Sciatic nerve (tissue), 2 donors: Measurements from ENCODE around the gene DCP1A. TPM values are rescaled to one million over a fixed set of nuclear protein-coding genes. Genes with fewer than 3 reads are reported as not detected.
"Not testable (repeated sequence)": the region's sequence is repeated elsewhere in the genome, so short reads cannot be mapped to it uniquely, and the experiment has no call there.

ENCODE experiments used
- ATAC-seq: fragments of 200-7000 bp; cut with Tn5 transposase; one replicate; pipeline ENCODE4 v1.9.1; 2020; ENCODE audit warnings: mild to moderate bottlenecking, moderate library complexity
- DNase-seq: peaks from one replicate; pipeline ENCODE4 v3.0.0-alpha.2; 2020; ENCODE audit warnings: low spot score
- intact Hi-C: fragments of 100-400 bp; cut with DNase I; formaldehyde crosslinking; loops from one replicate; pipeline ENCODE4 v1.14.2; 2022
- total RNA-seq: library from RNA; stranded (reverse); fragmentation: NEBNext Ultra II Directional; extraction: Animal tissue kit (Norgen Biotek cat#: 25700); gene quantifications from one replicate; pipeline ENCODE4 v1.2.1, GENCODE V29; 2021
- donor health status: DM: no; HTN: no; CAD: no.
- donor health status: DM: no; HTN: no; CAD: no.

DCP1A gene
- total RNA-seq, 1 donor from 2014 or later, result 30.8 TPM

DNA sequence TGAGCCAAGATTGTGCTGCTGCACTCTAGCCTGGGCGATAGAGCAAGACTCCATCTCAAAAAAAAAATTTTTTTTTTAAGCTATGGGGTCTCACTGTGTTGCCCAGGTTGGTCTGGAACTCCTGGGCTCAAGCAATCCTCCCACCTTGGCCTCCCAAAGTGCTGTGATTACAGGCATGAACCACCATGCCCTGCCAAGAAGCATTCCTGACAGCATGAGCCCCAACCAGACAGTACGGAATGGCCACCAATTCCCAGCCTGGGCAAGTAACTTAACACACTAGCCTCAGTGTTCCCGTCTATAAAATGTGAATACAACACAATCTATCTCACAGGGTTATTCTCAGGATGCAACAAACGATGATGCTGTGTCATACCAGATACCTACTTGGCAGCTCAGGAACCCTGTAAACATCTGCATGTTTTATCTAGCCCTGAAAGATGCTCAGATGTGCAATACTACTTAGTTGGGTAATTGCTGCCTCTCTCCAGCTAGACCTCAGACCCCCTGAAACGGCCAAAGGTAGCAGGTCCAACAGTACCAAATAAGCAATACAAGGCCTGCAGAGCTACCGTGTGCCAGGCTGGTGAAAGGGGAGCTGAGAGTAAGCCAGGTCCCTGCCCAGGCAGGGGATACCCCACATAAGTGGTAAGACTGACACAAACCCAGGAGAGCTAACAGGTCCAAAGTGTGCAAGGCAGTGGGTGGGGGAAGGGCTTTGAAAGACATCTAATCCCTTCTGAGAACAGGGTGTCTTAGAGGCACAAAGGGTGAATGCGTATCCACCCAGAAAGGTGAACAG is 93.4 kb downstream of the DCP1A start:
- DNase-seq (no peak), ATAC-seq (no peak)
- intact Hi-C loops, result no loop called here

- intact Hi-C loops, DNase-seq, ATAC-seq: not testable (repeated sequence)
Observed at GRCh38 chr3:53252947-53253322, 94.4 kb downstream of the DCP1A start.

GRCh38 chr3:53252096-53252946 is 95.0 kb downstream of the DCP1A start:
- intact Hi-C loops, result no loop called here
- DNase-seq (no peak), ATAC-seq (no peak)

- DNase-seq (no peak), ATAC-seq (no peak)
- intact Hi-C loops, result no loop called here
Observed at GRCh38 chr3:53250881-53251605, 96.3 kb downstream of the DCP1A start.

DNA sequence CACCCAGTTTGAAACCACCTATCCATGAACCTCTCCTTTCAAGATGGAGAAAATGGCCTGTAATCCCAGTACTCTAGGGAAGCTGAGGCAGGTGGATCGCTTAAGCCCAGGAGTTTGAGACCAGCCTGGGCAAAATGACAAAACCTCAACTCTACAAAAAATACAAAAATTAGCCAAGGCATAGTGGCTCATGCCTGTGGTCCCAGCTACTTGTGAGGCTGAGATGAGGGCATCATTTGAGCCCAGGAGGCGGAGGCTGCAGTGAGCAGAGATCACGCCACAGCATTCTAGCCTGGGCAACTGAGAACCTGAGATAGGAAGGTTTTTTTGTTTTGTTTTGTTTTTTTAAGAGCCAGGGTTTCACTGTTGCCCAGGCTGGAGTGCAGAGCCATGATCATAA is 96.9 kb downstream of the DCP1A start:
- intact Hi-C loops, result no loop called here
- ATAC-seq (no peak), DNase-seq (no peak)

DNA sequence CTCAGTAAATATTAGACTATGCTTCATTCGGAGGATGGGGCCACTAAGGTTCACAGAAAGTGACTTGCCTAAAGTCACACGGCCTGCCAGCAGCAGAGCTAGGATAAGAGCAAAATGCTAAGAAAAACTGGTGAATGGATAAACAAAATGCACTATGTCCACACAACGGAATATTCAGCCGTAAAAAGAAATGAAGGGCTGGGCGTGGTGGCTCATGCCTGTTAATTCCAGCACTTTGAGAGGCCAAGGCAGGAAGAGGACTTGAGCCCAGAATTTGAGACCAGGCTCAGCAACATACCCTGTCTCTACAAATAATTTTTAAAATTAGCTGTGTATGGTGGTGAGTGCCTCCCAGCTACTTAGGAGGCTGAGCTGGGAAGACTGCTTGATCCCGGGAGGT is 99.2 kb downstream of the DCP1A start:
- intact Hi-C loops, result no loop called here
- no peak for ATAC-seq
- DNase-seq, result no peak

DNA sequence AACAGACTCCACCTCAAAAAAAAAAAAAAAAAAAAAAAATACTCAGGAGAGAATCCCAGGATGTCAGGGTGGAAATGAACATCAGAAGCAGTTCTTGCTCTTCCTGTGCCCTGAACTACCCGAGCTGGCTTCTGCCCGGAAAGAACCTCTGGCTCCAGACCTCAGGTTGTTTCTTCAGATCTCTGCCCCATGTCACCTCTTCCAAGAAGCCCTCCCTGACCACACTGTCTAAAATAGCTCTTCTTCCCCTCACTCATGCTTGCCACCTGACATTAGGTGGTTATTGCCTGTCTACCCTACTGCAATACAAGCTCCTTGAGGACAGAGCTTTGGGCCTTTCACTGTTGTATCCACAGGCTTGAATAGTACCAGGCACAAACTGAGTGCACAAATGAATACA is 99.7 kb downstream of the DCP1A start:
- no peak for ATAC-seq
- intact Hi-C loops, result loop anchor here (1.0 kb wide), 1 partner anchor 39 kb away; no protein-coding TSS in a partner anchor
- DNase-seq, result no peak

DNA sequence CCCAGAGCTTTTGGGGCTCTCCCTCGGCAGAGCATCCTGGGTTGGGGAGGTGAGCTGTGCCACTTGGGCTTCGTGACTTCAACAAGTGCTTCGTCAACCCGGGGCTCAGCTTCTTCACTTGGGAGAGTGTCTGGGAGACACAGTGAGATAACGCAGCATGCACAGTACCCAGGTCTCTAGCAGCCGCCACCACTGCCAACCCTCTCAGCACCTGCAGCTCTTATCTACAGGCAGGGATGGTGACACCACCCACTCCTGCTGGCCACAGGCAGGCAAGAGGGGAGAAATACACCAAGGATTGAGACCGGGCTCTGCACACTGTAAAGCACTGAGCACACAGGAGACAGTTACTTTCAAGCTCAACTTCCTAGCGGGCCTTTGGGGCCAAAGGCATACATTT is 103.1 kb downstream of the DCP1A start:
- no peak for DNase-seq
- no peak for ATAC-seq
- intact Hi-C loops, result no loop called here

DNA sequence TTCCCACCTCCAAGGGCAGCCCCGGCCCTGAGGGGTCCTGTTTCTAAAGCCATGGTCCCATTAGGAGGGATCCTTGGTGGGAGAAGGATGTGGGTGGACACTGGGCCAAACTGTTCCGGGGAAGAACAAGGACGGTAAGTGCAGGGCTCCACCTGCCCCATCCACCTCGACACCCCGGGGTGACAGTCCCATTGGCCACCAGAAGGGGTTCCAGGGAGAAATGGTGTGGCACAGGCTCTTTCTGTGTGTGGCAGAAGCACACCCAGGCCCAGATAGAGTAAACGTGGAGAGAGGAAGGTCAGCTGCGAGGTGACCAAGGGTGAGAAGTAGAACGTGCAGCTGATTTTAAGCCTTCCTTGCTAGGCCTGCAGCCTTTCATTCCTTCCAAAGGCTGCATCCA is 103.6 kb downstream of the DCP1A start:
- ATAC-seq (peak; percentile 8), DNase-seq (no peak)
- intact Hi-C loops, result no loop called here

- DNase-seq (no peak), ATAC-seq (peak; percentile 71)
- intact Hi-C loops, result no loop called here
Observed at GRCh38 chr3:53243165-53243564, 104.2 kb downstream of the DCP1A start.

DNA sequence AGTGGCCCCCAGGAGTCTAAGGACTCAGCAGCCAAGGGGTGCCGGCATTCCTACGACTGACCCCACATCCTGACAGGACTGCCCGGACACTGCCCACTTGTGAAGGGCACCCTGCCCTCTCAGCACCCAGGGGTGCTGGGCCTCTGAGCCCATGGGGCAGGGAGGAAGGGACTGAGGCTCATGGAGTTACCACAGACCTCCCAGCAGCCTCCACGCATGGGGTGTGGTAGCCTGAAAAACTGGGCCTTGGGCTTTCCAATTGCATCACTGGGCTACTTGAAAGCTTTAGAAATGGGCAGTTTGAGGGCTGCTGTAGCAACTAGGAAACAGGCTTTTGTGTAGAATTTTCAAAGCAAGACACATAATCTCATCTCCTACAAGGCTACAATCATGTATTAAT is 104.7 kb downstream of the DCP1A start:
- ATAC-seq, result peak; percentile 51
- DNase-seq, result no peak
- intact Hi-C loops, result no loop called here

GRCh38 chr3:53242155-53242554 is 105.2 kb downstream of the DCP1A start:
- DNase-seq (no peak), ATAC-seq (no peak)
- intact Hi-C loops, result no loop called here

DNA sequence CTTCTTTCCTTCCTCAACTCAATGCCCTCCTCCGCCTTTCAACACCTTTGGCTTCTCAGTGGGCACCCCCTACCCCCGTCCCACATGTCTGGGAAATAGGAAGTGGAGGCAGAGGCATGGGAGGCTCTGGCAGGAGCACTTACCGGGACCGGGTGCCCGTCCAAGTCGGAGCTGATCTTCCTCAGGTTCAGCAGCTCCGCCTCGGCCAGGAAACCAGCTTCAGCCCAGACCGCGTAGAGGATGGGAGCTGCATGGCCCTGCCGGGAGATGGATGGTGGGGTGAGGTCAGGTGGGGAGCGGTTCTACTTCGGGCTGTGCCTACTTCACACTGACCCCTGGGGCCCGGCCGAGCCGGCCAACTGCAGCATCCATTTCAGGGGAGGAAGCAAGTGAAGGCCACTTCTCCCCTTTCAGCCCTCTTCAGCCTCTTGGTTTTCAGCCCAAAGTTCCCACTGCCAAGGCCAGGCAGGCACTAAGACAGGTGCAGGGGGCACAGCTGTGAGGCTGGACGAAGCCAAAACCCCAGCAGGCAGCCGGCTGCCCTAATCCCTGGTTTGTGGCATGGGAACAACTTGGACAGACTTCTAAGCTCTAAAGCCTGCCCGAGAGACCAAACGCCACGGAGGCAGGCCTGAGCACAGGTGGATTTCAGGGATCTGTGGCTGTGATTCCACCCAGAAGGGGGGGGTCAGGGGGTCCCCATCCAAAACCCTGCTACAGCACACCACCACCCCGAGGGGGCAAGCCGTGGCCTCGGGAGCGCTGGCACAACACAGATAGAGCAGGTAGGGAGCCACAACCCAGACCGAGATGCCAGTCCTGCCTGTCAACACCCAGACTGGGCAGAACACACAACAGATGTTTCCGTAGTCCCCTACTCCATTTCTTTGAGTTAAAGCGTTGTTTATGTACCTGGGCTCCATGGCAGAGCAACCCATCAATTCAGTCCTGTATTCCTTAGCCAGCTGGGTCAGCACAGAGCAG is 106.1 kb downstream of the DCP1A start:
- DNase-seq, result no peak
- intact Hi-C loops, result no loop called here
- ATAC-seq, result no peak

GRCh38 chr3:53239800-53240199 is 107.5 kb downstream of the DCP1A start:
- intact Hi-C loops, result no loop called here
- DNase-seq (no peak), ATAC-seq (no peak)

GRCh38 chr3:53238886-53239285 is 108.5 kb downstream of the DCP1A start:
- no peak for ATAC-seq

GRCh38 chr3:53238051-53238850 is 109.1 kb downstream of the DCP1A start:
- ATAC-seq, result no peak

More at GRCh38 chr3:53238886-53239285, 108.5 kb downstream of the DCP1A start:
- intact Hi-C loops, result no loop called here
- DNase-seq, result no peak

GRCh38 chr3:53236112-53236841 is 111.1 kb downstream of the DCP1A start:
- DNase-seq (peak; percentile 83), ATAC-seq (peak; percentile 89)
- intact Hi-C loops, result no loop called here

More at GRCh38 chr3:53238051-53238850, 109.1 kb downstream of the DCP1A start:
- intact Hi-C loops, result no loop called here
- no peak for DNase-seq
